ENCODE data around the gene MTNR1A.

GRCh38 chr4:186584912-186585311, 29.5 kb upstream of the MTNR1A start:
- TF ChIP-seq, protein P1, sequence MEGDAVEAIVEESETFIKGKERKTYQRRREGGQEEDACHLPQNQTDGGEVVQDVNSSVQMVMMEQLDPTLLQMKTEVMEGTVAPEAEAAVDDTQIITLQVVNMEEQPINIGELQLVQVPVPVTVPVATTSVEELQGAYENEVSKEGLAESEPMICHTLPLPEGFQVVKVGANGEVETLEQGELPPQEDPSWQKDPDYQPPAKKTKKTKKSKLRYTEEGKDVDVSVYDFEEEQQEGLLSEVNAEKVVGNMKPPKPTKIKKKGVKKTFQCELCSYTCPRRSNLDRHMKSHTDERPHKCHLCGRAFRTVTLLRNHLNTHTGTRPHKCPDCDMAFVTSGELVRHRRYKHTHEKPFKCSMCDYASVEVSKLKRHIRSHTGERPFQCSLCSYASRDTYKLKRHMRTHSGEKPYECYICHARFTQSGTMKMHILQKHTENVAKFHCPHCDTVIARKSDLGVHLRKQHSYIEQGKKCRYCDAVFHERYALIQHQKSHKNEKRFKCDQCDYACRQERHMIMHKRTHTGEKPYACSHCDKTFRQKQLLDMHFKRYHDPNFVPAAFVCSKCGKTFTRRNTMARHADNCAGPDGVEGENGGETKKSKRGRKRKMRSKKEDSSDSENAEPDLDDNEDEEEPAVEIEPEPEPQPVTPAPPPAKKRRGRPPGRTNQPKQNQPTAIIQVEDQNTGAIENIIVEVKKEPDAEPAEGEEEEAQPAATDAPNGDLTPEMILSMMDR (IDR thresholded peaks at IDR 0.05): no peak
- TF ChIP-seq POLR2A (IDR thresholded peaks at IDR 0.05) (no peak), POLR2AphosphoS5 (IDR thresholded peaks at IDR 0.05) (no peak)

Data from prostate gland (tissue), 2 donors.